ENCODE data around the gene POMT1. TPM values are rescaled to one million over a fixed set of nuclear protein-coding genes. Genes with fewer than 3 reads are reported as not detected.

POMT1 gene
- polyA plus RNA-seq, 1 donor = 23.6 TPM

DNA sequence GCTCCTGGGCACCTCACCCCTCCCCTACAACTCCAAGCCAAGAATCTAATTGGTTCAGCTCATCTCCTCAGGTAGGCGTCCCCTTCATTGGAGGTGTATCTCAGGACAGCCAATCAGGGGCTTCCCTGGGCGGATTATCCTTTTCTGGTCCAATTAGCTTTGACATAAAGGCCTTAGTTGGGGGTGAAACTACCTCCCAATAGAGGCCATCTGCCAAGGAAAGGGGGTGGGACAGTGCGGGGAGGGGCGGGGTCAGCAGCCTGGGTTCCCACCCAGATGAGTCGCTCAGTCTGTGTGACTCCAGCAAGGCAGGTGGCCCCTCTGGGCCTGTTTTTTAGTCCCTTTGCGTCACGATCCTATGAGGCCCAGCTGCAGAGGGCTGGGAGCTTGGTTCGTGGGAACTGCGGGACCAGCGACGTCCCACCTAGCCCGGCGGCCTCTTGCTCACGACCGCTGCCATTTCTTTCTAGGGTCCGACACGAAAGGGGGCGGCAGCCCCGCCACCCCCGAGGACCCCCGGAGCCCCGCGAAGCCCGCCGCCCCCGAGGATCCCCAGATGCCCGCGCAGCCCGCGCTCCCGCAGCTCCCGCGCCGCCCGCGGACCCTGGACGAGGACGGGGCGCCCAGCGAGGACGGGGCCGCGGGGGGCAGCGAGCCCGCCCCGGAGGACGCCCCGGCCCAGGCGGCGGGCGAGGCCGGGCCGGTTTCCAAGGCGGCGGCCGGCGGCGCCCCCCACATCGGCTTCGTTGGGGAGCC lies 51.5 kb downstream of the POMT1 start:
- DNase-seq (ENCODE audit: low read depth) = no peak

DNA sequence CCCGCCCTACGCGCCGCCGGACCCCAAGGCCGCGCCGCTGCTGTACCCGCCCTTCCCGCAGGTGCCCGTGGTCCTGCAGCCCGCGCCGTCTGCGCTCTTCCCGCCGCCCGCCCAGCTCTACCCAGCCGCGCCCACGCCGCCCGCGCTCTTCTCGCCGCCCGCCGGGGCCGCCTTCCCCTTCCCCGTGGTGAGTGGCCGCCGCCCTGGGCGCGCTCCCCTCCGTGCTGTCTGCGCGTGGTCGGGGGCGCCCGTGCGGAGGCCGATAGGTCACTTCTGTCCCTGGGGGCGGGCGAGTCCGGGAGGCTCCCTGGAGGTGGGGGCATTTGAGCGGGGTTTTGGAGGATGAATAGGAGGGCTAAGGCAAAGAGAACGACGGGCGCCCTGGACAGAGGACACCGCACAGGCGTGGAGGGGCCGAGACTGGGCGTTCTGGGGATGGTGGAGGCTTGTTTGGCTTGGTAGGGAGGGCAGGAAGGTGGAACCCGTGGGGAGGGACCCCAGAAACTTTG lies 52.2 kb downstream of the POMT1 start:
- DNase-seq (ENCODE audit: low read depth) = no peak

DNA sequence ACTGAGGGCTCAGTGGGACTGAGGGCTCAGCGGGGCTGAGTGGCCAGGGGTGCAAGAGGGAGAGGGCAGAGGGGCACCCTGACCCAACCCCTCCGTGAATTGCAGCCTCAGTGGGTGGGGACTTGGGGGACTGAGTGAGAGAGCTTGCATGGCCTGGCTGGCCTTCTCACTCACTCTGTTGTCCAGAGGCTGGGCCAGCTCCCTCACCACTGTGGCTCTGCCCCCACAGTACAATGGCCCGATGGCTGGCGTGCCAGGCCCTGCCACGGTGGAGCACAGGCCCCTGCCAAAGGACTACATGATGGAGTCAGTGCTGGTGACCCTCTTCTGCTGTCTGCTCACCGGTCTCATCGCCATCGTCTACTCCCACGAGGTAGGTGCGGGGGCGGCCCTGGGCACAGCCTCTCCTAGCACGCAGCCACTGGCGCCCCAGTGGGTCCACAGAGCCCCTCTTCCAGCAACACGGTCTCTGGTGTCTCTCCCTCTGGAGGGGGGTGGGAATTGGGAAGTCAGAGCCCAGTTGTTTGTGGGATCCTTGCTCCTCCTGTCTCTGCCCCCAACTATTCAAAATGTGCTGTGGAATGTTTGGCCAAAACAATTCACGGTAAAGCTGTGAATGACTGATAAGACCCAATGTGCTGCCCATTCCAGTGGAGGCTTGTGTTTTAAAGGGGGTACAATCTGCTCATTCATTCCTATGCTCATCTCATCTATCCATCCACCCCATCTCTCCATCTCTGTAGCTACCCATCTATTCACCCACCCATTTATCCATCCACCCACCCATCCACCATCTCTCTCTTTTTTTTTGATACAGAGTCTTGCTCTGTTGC lies 53.3 kb downstream of the POMT1 start:
- DNase-seq (ENCODE audit: low read depth) = no peak

DNA sequence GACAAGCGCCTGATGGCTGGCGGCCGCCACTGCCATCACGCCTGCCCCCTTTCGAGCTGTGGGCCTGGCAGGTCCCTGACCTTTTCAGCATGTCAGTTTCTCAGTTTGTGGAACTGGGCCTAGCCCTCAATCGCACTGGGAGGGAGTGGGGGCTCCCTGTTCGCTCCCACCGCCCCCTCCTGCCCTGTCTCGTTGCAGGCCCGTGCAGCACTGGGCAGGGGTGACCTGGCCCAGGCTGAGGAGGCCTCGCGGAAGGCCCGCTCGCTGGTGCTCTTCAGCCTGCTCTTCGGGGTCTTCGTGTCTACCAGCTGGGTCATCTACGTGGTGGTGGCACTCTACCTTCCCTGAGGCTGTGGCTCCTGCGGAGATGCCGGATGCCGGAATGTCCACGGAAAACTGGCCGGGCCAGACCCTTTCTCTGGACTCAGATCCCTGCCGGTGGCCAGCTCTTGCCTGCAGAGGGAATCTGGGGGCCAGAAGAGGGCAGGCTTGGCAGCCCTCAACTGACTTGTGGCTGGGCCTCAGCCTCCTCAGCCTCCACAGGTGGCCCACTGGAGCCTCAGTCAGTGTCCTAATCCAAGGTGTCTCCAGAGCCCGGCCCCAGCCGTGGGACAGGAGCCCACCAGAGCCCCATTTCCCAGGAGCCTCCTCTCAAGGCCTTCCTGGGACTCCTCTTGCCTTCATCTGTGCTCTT lies 55.3 kb downstream of the POMT1 start:
- DNase-seq (ENCODE audit: low read depth) = no peak

DNA sequence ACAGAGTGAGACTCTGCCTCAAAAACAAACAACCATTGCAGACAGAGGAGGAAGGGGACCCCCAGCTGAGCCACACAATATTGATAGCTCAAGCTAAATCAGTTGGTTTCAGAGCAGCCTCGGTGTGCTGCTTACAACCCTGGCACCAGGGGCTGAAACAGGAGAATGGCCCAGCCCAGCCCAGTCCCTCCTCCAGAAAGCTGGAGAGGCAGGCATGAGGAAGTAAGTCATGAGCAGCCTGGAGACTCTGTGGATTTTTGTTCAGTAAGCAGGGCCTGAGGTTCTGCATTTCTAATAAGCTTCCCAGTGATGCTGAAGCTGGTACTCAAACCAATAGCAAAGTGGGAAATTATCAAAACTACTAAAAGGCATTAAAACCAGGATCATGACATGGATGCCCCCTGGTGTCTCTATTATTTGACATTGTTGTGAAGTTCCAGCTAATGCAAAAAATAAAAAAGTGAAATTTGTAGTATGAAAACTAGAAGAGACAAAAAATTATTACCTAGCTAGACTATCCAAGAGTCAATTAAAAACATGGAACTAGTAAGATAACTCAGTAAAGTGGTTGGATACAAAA lies 56.8 kb downstream of the POMT1 start:
- DNase-seq (ENCODE audit: low read depth) = no peak

DNA sequence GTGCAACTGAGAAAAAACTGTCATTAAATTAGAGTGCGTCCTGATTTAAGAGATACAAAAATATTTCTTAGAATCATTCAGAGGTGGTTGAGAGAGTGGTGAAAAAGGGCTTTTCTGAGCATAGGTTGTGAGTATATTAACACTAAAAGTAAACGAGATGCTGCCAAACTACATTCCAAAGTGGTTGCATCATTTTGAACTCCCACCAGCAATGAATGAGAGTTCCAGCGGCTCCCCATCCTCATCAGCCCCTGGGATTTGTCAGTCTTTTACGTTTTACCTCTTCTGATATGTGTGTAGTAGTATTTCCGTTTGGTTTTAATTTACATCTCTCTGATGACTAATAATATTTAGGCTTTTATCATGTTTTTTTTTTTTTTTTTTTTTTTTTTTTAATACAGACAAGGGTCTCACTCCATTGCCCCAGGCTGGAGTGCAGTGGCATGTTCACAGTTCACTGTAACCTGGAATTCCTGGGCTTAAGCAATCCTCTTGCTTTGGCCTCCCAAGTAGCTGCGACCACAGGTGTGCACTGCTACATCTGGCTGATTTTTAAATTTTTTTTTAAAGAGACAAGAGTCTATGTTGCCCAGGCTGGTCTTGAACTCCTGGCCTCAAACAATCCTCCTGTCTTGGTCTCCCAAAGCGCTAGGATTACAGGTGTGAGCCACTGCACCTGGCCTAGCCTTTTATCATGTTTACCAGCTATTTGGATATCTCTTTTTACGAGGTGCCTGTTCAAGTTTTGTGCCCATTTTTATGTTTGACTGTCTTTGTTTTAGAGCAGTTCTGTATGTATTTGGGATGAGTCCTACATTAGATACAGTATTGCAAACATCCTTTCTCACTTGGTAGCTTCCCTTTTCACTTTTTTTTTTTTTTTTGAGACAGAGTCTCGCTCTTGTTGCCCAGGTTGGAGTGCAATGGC lies 59.6 kb downstream of the POMT1 start:
- DNase-seq (ENCODE audit: low read depth) = no peak

DNA sequence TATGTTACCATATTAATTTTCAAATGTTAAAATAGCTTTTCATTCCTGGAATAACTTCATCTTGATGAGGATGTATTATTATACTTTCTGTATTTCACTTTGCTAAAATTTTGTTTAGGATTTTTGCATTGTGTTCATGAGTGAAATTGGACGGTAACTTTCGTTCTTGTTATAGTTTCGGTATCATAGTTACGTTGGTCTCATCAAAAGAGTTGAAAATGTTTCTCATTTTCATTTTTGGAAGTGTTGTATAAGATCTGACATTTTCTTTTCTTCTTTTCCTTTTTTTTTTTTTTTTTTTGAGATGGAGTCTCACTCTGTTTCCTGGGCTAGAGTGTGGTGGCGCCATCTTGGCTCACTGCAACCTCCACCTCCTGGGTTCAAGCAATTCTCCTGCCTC lies 62.7 kb downstream of the POMT1 start:
- no peak for DNase-seq (ENCODE audit: low read depth)

DNA sequence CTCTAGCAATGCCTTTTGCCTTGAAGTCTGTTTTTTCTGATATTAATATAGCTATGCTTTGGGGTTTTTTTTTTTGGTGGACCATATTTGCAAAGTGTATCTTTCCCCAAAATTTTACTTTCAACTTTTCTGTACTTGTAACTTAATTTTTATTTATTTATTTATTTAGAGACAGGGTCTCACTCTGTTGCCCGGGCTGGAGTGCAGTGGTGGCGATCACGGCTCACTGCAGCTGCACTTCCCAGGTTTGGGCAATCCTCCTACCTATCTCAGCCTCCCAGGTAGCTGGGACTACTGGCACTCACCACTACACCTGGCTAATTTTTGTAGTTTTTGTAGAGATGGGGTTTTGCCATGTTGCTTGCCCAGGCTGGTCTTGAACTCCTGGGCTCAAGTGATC lies 63.4 kb downstream of the POMT1 start:
- no peak for DNase-seq (ENCODE audit: low read depth)

DNA sequence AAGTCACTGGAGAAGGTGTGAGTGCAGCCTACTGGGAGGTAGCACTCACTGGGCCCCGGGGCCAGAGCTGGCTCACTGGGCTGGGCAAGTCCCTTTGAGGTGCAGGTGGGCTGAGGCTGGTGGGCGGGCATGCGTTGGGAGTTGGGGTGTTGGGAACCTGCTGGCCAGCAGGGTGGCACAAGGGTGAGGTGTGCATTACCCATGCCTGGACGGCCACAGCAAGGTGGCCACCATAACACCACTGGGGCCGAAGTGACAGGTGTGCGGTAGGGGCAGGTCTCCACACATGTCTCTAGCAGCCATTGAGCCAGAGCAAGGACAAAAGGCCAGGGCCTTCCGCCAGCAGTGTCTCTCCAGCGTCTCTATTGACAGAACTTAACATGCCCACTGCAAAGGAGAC lies 65.2 kb downstream of the POMT1 start:
- DNase-seq (ENCODE audit: low read depth) = no peak

Other genes with a start within 250 kb of the POMT1 start
- gene FAM78A, start 226.4 kb upstream of the POMT1 start, polyA plus RNA-seq (ENCODE audit: insufficient read length) = 36.4 TPM
- gene PLPP7, start 213.2 kb upstream of the POMT1 start, polyA plus RNA-seq (ENCODE audit: insufficient read length) = 45.7 TPM
- gene PRRC2B, start 108.8 kb upstream of the POMT1 start, polyA plus RNA-seq (ENCODE audit: insufficient read length) = 133 TPM
- gene UCK1, start 28.3 kb downstream of the POMT1 start, polyA plus RNA-seq (ENCODE audit: insufficient read length) = 24.8 TPM
- gene PRRT1B, start 42.6 kb downstream of the POMT1 start, polyA plus RNA-seq (ENCODE audit: insufficient read length) = 0.10 TPM
- 90.5 TPM for gene RAPGEF1, start 237.2 kb downstream of the POMT1 start, polyA plus RNA-seq (ENCODE audit: insufficient read length)